Measurements from ENCODE around the gene VAV3.

Gene VAV3

DNA sequence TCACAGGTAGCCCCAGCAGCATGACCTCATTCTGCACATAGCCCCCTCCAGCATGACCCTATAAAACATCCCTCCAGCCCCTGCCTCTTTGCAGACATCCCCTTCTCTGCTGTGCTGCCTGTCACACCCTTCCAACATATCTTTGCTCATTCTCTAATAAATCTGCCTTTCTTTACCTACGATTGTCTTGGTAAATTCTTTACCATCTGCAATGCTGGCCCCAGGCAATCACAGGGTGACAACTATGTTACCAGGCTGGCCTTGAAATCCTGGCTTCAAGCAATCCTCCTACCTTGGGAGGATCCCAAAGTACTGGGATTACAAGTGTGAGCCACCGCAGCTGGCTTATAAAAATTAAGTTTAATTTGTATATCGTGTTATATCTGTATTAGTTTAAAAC is 134.5 kb downstream of the VAV3 start:
- DNase-seq: no peak

DNA sequence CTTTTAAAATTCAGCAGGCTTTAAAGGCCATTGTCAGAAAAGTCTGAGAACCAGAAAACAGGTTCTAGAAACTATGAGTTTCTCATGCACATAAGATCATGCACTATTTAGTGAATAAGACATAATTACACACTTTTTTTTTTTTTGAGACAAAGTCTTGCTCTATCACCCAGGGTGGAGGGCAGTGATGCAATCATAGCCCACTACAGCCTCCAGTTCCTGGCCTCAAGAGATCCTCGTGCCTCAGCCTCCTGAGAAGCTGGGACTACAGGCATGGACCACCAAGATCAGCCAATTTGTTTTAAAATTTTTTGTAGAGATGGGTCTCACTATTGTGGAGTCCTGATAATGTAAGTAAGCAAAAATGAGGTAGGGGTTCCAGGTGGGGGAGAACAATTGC is 134.9 kb downstream of the VAV3 start:
- no peak for DNase-seq

DNA sequence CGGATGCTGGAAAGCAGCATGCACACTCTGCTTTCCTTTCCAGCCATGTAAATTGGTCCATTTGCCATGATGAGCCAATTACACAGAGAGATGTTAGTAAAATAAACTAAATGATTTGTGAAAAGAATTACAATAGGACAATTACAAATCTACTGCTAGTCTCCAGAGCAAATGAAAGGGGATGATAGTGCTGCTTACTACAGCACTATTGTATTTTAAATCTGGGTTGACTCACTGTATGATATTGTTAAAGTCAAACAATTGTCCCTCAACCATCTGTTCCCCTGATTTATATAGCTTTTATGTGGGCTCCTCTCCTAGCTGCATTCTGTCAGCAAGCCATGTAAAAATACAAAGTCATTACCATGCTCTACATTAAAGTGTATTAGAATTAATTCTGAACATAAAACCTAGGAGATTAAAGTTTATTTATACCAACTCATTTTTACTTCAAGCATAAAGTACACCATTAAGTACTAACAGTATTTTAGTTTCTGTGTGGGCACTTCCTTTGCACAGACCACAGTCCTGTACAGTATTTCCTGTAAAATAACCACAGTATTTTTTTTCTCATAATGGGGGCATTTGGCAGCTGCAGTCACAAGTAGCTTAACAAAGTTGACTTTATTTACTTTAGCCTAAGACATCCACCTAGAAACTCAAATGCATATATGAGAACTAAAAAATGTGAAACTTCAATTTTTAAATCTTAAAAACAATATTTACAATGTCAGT is 135.8 kb downstream of the VAV3 start:
- peak; percentile 24 for DNase-seq

DNA sequence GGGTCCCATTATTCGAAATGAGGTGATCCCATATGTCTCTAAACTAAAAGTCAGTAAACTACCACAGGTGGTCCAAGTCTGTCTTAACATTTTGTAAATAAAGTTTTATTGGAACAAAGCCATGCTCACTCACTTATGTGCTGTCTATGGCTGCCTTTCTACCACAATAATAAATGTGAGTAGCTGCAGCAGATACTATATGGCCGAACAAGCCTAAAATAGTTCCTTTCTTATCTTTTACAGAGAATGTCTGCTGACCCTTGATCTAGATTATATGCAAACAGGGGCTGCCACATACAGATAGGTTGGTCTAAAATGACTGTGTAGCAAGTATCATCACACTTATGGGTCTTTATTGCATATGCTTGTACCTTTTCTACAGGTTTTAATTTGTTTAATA is 140.0 kb downstream of the VAV3 start:
- DNase-seq: no peak

DNA sequence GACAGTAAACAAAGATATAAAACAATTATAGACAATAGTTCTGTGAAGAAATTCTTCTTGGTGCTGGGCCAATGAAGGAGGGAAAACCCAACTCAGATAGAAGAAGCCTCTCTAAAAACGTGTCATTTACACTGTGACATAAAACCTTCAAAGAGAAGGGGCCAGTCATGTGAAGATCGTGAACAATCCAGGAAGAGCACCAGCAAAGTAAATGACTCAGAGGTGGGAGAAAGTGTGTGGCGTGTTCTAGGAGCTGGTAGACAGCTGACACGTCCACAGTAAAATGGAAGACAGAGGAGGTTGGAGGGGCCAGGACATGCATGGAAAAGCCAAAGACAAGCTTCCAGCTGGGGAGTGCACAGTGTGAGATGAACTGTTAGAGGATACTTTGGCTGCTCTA is 143.6 kb downstream of the VAV3 start:
- no peak for DNase-seq

DNA sequence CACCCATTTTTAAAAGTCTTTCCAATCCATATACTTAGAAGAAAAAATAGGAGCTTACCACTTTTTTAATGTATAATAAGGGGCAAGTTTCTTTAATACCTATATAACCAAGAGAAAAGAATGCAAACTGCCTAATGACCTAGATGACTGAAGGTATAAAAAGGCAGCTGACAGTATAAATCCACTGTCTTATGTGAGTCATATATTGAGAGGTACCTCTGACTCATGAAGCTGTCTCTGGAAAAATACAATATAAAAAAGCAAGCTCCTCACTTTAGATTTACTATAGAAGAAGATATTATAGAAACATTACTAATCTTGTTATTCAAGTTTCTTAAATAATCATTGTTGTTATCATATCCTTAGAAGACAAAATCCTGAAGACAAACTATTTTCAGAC is 144.2 kb downstream of the VAV3 start:
- DNase-seq: peak; percentile 37

DNA sequence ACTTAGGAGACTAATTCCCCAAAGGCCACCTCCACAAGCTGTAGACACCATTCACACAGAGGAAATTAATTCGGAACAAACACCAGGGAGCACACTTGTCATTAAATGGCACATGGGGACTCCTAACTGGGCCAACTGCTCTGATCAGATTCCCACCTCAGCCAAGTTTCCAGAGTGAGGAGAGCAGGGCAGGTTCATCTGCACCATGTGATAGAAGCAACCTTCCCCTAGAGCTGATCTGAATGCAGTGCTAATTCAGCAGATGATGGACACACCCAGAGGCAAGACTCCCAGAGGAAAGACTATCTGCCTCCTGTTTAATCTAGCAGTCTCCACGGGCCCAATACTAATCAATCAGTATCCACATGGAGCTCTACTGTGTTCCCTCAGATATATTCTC is 147.0 kb downstream of the VAV3 start:
- DNase-seq: no peak

DNA sequence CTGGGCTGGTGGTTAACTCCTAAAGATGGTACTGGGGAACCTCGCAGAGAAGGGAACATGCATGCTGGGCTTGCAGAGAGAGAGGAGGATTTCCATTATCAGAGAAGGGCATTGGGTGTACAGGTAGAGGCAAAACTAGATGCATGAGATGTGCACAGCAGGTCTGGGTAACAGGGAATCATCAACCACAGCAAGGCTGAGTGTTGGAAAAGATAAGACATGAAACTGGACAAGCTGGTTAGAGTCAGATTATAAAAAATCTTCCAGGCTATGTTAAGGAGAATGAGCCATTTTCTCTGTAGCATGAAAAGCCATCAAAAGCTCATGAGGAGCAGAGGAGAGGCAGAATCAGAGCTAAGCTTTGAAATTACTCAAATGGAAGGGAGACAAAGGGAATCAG is 147.8 kb downstream of the VAV3 start:
- no peak for DNase-seq

DNA sequence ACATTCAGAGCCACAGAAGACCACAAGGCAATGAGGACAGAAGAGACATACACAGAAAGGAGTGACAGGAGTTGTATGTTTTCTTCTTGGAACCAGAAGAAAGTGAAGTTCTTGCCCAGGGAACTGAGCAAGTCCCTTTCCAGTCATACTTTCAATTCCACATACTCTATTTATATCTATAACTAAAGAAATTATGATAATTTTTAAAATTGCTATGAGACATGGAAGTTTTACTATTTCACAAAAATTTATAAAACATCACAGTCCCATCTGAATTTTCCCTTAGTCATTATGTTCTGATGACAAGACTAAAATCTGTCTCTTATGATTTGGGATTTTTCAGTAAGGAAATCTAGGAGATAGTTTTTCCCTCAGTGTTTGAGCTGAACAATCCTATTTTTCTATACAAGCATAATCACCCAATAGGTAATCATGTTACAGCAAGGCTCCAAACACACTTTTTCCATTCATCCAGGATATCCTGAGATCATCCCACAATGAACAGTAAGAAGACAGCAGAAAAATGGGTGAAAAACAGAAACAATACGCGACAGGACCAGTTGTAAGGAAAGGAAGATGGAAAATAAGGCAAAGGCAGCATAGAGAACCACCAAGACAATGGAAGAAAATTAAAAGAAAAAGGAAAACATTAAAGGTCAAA is 154.6 kb downstream of the VAV3 start:
- no peak for DNase-seq

DNA sequence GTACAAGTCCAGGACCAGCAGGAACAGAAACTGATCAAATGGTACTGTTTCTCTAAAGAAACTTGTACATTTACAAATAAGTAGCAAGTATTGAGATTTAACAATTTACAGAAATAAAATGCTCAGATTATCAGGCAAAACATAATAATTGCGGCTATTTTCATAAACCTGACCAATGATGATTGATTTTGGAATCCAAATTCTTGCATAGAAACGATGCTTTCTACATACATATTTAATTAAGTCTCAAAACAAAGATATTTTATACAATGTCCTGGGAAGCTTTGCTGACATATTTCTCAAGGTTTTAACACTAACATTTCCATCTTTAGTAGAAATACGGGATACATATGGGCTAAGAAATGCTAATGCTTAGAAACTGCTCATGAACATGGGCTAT is 157.1 kb downstream of the VAV3 start:
- DNase-seq: no peak

DNA sequence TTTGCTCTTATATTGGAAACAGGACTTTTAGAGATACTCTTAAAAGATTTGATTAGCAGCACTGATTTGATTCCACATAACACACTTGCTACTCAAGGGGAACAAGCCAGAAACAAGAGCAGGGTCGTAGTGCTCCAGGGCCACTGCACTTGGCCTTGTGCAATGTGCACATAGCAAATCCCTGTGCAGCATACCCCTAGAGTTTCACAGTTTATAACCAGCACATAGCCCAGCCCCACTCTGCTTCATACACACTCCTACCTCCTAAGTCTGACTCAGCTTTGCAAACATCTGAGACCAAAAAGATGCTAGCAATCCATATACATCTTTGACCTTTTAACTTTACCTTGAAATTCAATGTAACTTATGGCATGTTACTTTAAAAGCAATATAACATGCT is 157.6 kb downstream of the VAV3 start:
- no peak for DNase-seq

DNA sequence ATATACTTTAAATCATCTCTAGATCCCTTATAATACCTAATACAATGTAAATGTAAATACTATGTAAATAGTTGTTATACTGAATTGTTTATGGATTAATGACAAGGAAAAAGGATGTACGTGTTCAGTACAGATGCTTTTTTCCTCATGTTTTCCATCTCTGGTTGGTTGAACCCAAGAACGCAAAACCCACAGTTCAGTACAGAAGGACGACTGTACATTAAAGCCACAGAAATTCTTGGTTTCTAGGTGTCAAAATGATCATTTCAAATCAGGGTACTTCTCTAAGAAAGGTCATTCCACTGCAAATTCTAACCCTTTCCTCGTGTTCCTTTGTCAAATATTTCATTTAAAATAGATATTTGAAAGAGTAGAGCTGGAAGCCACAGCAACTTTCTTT is 158.1 kb downstream of the VAV3 start:
- no peak for DNase-seq

DNA sequence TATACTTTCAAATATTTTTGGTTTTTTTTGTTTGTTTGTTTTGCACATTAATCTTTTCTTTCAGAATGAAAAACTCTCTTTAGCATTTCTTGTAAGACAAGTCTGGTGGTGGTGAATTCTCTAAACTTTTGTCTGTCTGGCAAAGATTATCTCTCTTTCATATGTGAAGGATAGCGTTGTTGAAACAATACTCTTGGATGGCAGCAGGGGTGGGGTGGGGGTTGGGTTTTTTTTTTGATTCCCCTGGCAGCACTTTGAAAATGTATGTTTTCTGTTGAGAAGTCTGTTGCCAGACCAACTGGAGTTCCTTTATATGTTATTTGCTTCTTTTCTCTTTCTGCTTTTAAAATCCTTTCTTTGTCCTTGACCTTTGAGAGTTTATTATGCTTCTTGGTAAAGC is 160.2 kb downstream of the VAV3 start:
- no peak for DNase-seq

DNA sequence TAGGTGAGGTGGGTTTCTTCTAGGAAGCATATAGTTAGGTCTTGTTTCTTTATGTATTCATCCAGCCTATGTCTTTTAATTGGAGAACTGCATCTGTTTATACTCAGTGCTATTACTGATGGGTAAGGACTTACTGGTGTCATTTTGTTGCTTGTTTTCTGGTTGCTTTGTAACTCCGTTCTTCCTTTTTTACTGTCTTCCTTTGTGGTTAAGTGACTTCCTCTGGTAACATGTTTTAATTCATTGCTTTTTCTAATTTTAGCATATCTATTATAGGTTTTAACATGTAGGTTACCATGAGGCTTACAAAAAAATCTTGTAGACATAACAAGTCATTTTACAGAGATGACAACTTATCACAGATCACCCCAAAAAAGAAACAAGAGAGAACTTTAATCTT is 160.8 kb downstream of the VAV3 start:
- no peak for DNase-seq

DNA sequence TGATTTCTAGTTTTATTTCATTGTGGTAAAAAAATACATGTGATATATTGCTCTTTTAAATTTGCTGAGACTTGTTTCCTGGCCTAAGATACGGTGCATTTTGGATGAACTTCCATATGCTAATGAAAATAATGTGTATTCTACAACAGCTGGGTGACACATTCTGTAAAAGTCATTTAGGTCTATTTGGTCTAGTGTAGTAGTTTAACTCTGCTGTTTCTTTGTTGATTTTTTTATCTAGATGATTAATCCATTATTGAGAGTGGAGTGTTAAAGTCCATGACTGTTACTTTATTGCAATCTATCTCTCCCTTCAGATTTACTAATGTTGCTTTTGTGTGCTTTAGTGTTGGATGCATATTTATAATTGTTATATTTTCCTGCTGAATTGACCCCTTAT is 161.4 kb downstream of the VAV3 start:
- DNase-seq: no peak

DNA sequence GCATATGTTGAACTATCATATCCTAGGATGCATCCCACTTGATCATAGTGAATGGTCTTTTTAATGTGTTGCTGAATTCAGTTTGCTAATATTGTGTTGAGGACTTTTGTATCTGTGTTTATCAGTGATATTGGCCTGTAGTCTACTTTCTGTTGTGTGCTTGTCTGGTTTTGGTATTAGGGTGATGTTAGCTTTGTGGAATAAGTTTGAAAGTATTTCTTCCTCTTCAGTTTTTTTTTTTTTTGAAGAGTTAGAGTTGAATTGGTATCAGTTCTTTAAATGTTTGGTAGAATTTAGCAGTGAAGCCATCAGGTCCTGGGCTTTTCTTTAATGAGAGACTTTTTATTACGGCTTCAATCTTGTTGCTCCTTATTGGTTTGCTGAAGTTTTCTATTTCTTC is 162.3 kb downstream of the VAV3 start:
- no peak for DNase-seq

DNA sequence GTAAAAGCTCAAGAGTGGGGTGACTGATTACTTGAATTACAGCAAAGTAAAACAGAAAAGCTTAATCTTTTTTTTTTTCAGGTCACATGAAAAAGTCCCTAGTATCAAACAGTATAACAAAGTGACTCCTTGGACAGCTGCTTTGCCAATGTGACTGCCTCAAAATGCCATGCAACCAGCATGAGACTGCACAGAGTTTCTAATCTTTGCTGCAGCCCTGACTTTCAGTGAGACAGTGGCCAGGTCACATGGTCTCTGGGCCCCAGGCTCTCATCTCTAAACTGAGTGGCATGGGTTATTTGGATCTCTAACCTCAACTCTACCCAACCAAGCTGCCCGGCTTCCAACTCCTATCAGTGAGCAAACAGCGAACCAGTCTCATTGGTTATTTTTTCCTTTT is 169.0 kb downstream of the VAV3 start:
- DNase-seq: no peak

DNA sequence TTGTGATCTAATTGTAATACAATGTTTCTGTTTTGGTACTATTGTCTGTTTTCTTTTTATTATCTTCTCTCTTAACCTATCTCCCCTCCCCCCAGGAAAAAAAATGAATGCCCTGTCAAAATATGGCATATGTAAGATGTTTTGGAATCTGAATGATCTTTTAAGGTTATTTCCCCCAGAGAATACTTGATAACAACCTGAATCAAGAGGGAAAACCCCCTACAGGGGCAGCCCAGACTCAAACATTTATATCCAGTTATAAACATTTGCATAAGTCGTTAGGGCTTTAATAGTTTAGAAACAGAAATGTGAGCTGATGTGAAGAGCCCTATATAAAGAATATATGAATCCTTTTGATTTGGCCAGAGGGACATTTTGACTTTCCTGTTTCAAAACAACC is 169.5 kb downstream of the VAV3 start:
- DNase-seq: no peak

DNA sequence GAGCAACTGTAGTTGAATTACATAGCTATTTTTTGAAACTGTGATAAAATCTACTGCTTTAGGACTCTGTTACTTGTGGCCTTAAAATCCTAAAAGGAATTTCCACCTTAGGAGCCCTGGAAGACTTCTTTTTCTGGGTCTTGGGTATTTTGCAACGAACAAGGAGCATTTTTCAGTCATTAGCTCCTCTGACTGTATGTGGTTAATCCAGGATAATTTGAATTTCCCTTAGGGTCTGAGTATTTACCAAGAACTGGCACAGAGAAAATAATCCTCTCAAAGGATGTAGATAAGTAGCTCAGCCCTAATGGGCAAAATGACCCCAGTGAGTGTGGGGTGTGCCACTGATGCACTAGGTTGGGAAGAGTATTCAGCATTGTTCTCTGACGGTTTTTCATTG is 170.4 kb downstream of the VAV3 start:
- no peak for DNase-seq

DNA sequence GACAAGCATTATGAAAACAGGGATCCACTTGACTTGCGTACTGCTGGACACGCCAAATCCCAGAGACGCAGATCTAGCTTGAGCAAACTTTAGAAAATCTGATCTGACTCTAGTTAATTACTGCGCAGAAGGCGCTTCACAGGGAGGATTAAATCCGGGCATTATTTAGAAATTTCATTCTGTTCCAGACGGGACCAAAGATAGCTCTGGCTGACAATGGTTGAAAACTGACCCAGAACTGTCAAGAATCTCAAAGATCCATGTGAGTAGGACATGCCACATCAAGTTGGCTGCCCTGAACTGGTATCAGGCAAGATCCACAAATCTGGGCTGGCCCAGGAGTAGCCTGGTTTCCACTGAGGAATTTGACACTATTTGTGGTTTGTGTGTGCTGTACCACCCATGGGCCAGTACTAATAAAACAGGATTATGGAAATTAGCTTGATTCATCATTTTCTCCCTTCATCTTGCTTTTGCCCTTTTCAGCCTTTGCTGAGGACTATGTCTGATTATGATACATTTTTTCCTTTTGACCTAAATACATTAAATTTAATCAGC is 171.0 kb downstream of the VAV3 start:
- no peak for DNase-seq

DNA sequence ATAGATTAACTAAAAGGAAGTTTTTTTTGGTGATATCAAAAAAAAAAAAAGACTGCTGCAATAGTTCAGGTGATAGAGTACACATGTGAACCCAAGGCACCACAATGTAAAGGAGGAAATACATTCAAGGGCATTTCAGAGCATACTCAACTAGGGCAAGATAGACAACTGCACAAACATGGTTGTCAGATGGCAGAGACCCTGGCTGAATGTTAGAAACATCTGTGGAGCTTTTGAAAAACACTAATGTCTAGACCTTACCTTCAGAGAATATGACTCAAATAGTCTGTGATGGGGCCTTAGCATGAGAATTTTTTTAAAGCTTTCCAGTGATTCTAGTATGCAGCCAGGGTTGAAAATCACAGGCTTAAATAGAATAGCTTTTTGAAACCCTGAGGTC is 173.6 kb downstream of the VAV3 start:
- no peak for DNase-seq

DNA sequence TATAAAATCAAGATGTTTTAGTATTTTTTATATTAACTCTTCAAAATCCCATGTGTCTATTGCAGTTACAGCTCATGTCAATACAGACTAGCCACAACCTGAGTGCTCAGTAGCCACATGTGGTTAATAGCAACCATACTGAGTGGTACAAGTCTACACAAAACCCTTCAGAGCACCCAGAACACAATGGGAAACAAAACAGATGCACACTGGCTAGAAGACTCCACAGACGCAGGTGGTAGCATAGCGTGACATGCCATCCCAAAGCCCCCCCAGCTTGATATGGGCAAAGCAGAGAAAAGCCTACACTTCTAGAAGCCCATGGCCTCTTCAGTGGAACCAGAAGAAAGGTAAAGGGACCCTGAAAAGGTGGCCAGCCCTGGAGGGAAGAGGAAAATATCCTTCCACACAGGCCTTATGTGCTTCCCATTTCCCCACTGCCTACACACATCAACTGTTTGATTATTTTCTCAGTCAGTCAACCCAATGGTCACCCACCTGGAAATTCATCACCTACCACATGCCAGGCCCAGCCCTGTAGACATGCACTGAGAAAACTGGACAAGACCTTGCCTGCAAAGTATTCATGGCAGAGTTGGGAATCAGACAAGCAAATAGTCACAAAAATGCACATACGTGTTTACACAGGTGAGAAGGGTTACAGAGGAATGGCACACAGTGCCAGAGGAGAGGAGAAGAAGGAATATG is 175.0 kb downstream of the VAV3 start:
- no peak for DNase-seq

DNA sequence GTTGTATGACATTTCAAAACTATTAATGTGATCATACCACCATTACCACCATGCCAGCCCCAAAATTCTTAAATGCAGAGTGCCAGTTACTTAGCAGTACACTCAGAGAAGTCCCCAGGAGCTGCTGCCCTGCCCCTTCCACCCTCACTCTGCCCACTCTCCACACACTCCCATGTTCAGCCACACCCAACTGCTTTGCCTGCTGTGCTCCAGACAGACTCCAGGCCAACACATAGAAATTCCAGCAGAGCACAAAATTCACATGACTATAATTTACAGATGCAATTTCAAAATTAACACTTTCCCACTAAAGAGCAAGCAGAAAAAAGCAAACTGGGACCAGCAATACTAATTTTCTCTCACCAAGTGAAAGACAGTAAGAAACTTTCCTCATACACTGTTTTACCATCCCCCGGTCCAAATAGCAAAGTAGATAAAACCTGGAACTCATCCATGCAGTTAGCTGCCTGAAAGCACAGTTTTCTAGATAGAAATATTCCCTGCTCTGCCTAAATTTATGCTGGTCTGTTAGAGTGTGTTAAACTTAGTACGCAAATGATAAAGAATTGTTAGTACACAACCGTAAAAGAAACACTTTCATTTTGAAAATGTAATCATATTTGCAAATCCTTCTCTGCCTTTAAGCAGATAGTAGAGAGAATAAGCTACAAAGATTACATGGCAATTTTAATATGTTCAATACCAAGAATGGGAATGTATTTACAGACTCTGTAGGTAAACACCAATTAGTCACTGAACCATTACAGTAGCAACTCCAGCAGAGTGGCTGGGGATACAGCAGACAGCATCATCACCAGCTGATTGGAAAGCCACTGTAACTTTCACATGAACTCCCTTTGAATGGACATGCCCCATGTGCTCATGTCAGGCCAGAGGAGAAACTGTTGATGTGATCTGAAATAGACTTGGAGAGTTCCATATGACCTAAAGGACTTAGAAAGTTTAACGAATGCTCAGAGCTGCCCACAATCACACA is 176.5 kb downstream of the VAV3 start:
- DNase-seq: no peak

All from fibroblast of skin of right quadriceps (primary cell).